Caco-2 (cell line): Measurements from ENCODE around the gene C1orf198. TPM values are rescaled to one million over a fixed set of nuclear protein-coding genes. Genes with fewer than 3 reads are reported as not detected.

Source experiments
- BruUV-seq: library from RNA; stranded (reverse); fragments of 400-500 nt; replicated peaks from 2 replicates; lab custom pipeline; 2021; lab: Mats Ljungman, UMichigan
- CTCF ChIA-PET: fragments of 300-600 bp; sonication (Branson Sonifier 250); formaldehyde crosslinking; loops from one replicate; lab custom pipeline; 2022; ENCODE audit warnings: antibody characterized with exemption; lab: Charles Lee
- POLR2A ChIA-PET: fragments of 300-600 bp; sonication (Branson Sonifier 250); formaldehyde crosslinking; loops from one replicate; lab custom pipeline; 2022; ENCODE audit warnings: antibody characterized with exemption; lab: Charles Lee
- DNase-seq, 2 experiments: peaks; one replicate each; pipeline versions ENCODE4 v3.0.0 to v3.0.0-alpha.2; 2020 to 2022
- H3K27me3 ChIP-seq: replicated peaks from 2 replicates; pipeline ENCODE4 v1.6.0; 2011; ENCODE audit warnings: low read length; ENCODE audit not compliant: control insufficient read depth, insufficient read depth
- H3K36me3 ChIP-seq: 2 replicates; pipeline ENCODE4 v1.5.1; 2011; ENCODE audit warnings: low read length; ENCODE audit not compliant: control insufficient read depth, insufficient read depth
- H3K4me1 ChIP-seq: fragments of 250-450 bp; sonication (Bioruptor Pico); 2 replicates; pipeline ENCODE4 v1.5.1; 2020; ENCODE audit warnings: mild to moderate bottlenecking
- H3K4me3 ChIP-seq: 2 replicates; pipeline ENCODE4 v1.5.1; 2011; ENCODE audit warnings: low read depth, mild to moderate bottlenecking, control low read depth, low read length
- H3K9me3 ChIP-seq: fragments of 250-450 bp; sonication (Bioruptor Pico); 2 replicates; pipeline ENCODE4 v1.5.1; 2020; ENCODE audit warnings: mild to moderate bottlenecking, moderate library complexity
- H3K27ac Mint-ChIP-seq: one replicate; pipeline ENCODE4 v1.8.0; 2022; ENCODE audit warnings: mixed read lengths; ENCODE audit not compliant: unreplicated experiment
- H3K27me3 Mint-ChIP-seq: one replicate; pipeline ENCODE4 v1.8.0; 2022; ENCODE audit warnings: mixed read lengths; ENCODE audit not compliant: insufficient read depth, unreplicated experiment
- H3K36me3 Mint-ChIP-seq: one replicate; pipeline ENCODE4 v1.8.0; 2022; ENCODE audit warnings: mild to moderate bottlenecking, mixed read lengths; ENCODE audit not compliant: insufficient read depth, unreplicated experiment
- H3K4me1 Mint-ChIP-seq: one replicate; pipeline ENCODE4 v1.8.0; 2022; ENCODE audit warnings: low read depth, mixed read lengths; ENCODE audit not compliant: unreplicated experiment
- H3K4me3 Mint-ChIP-seq: one replicate; pipeline ENCODE4 v1.8.0; 2022; ENCODE audit warnings: mild to moderate bottlenecking, moderate library complexity, mixed read lengths; ENCODE audit not compliant: unreplicated experiment
- H3K9me3 Mint-ChIP-seq: one replicate; pipeline ENCODE4 v1.8.0; 2022; ENCODE audit warnings: mixed read lengths; ENCODE audit not compliant: unreplicated experiment
- CTCF ChIP-seq, 2 experiments: fragments of 200-600 bp in 1 of 2; IDR thresholded peaks; 1 replicate in 1 of 2; 2 replicates in 1 of 2; pipeline versions ENCODE4 v1.5.1 to v1.8.0; 2011 to 2022; ENCODE audit warnings: antibody characterized with exemption in 1 of 2, control low read depth in 1 of 2, inconsistent platforms in 1 of 2, low read depth in 1 of 2, low read length in 1 of 2, mild to moderate bottlenecking in 1 of 2, moderate library complexity in 1 of 2; ENCODE audit not compliant: insufficient read depth in 1 of 2, severe bottlenecking in 1 of 2, unreplicated experiment in 1 of 2
- intact Hi-C: fragments of 100-400 bp; cut with micrococcal nuclease; formaldehyde crosslinking; loops from one replicate; pipeline ENCODE4 v1.10.0; 2022; ENCODE audit not compliant: unreplicated experiment
- total RNA-seq: library from RNA; stranded (reverse); gene quantifications from 2 replicates; pipeline ENCODE4 v1.2.3, GENCODE V29; 2022

C1orf198 gene
- total RNA-seq, 1 experiment from 2014 or later: 92.2 TPM

GRCh38 chr1:230910755-230911117 lies 42.4 kb upstream of the C1orf198 start:
- no TSS peak for BruUV-seq
- H3K4me1 Mint-ChIP-seq: peaks cover 20% of the 10 kb centered on the region
- DNase-seq: no peak
- ChIA-PET CTCF (no interaction called here), POLR2A (no interaction called here)
- intact Hi-C loops: no loop called here
- H3K9me3 ChIP-seq: no peaks in the 10 kb centered on the region
- peaks cover 21% of the 10 kb centered on the region for H3K4me1 ChIP-seq
- no peaks in the 10 kb centered on the region for H3K27me3 Mint-ChIP-seq
- H3K36me3 ChIP-seq: peaks cover 9% of the 10 kb centered on the region
- H3K4me3 ChIP-seq: no peak overlapping the region
- TF ChIP-seq CTCF (IDR thresholded peaks at IDR 0.05; ENCODE audit: insufficient read depth in 1 of 2, low read depth in 1 of 2, low read length in 1 of 2, severe bottlenecking in 1 of 2, unreplicated experiment in 1 of 2): no peak
- H3K27ac Mint-ChIP-seq: no peak overlapping the region
- no peaks in the 10 kb centered on the region for H3K27me3 ChIP-seq
- H3K36me3 Mint-ChIP-seq: peaks cover 81% of the 10 kb centered on the region
- no peak overlapping the region for H3K4me3 Mint-ChIP-seq
- H3K9me3 Mint-ChIP-seq: no peaks in the 10 kb centered on the region

GRCh38 chr1:230909974-230910754 lies 41.8 kb upstream of the C1orf198 start:
- intact Hi-C loops: no loop called here
- H3K4me1 Mint-ChIP-seq: peaks cover 15% of the 10 kb centered on the region
- no peak for DNase-seq
- ChIA-PET CTCF (no interaction called here), POLR2A (no interaction called here)
- no peaks in the 10 kb centered on the region for H3K27me3 Mint-ChIP-seq
- BruUV-seq: no TSS peak
- H3K9me3 Mint-ChIP-seq: no peaks in the 10 kb centered on the region
- Histone ChIP-seq H3K9me3 (no peaks in the 10 kb centered on the region), H3K27me3 (no peaks in the 10 kb centered on the region), H3K4me3 (no peak overlapping the region), H3K4me1 (peaks cover 18% of the 10 kb centered on the region), H3K36me3 (peaks cover 9% of the 10 kb centered on the region)
- no peak for TF ChIP-seq CTCF (IDR thresholded peaks at IDR 0.05; ENCODE audit: insufficient read depth in 1 of 2, low read depth in 1 of 2, low read length in 1 of 2, severe bottlenecking in 1 of 2, unreplicated experiment in 1 of 2)
- no peak overlapping the region for H3K4me3 Mint-ChIP-seq
- no peak overlapping the region for H3K27ac Mint-ChIP-seq
- H3K36me3 Mint-ChIP-seq: peaks cover 83% of the 10 kb centered on the region

- DNase-seq: no peak
- Mint-ChIP-seq H3K27me3 (no peaks in the 10 kb centered on the region), H3K27ac (no peak overlapping the region), H3K36me3 (peaks cover 84% of the 10 kb centered on the region), H3K9me3 (no peaks in the 10 kb centered on the region), H3K4me3 (no peak overlapping the region), H3K4me1 (no peaks in the 10 kb centered on the region)
- H3K4me3 ChIP-seq: no peak overlapping the region
- H3K9me3 ChIP-seq: no peaks in the 10 kb centered on the region
- H3K36me3 ChIP-seq: peaks cover 8% of the 10 kb centered on the region
- no TSS peak for BruUV-seq
- TF ChIP-seq CTCF (IDR thresholded peaks at IDR 0.05; ENCODE audit: insufficient read depth in 1 of 2, low read depth in 1 of 2, low read length in 1 of 2, severe bottlenecking in 1 of 2, unreplicated experiment in 1 of 2): no peak
- no peaks in the 10 kb centered on the region for H3K27me3 ChIP-seq
- H3K4me1 ChIP-seq: peaks cover 4% of the 10 kb centered on the region; the same call in 1 of the 2 replicates
- intact Hi-C loops: no loop called here
- ChIA-PET POLR2A (interaction anchor here (1.1 kb wide), 1 partner anchor 40 kb away, joined by 3 read pairs; the partner anchor contains the start of gene C1orf198), CTCF (interaction anchor here (0.5 to 1.1 kb wide), 3 partner anchors 71 to 299 kb away, joined by 4 read pairs; partner anchors contain the start of genes ARV1 and TTC13)
Observed at GRCh38 chr1:230907472-230908205, 39.3 kb upstream of the C1orf198 start.
